ENCODE measurements around the gene RUBCNL. TPM values are rescaled to one million over a fixed set of nuclear protein-coding genes. Genes with fewer than 3 reads are reported as not detected.

RUBCNL gene
- total RNA-seq, 1 experiment from 2014 or later, result 0.42 TPM

DNA sequence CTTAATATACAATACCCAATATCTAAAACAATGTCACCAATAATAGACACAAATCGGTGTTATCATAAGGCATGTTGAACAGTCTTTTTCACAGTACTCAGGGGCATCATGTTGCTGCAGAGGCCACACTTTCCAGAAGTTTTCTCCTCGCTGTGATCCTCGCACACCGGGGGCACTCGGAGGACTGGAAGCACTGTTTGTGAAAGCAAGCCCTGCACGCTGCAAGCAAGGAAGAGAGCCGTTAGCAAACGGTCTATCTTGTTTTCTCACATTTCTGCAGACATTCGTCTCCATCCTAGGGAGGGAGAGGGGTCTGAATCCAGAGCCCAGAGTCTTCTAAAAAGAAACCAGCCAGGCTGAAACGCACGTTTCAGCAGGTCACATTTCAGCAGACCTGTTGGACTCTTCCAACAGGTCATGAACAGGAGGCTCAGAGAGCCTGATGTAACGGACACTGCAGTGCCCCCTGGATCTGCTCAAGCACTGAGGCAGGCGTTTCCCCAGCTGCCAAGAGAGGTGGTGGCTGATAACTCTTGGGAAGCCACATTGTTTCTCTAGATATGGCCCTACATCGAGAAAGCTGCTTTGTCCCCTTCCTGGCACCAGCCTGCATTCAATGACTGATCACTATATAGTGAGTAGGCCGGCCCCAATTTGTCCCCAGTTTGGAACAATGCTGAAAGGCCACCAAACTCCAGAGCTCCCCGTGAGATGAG is 43.6 kb downstream of the RUBCNL start:
- POLR2A ChIA-PET, result no interaction called here
- CTCF ChIA-PET, result no interaction called here
- Histone ChIP-seq H3K9me2 (ENCODE audit: insufficient read depth) (no peaks in the 10 kb centered on the region), H3K27me3 (ENCODE audit: insufficient read depth, low read length) (no peaks in the 10 kb centered on the region), H2AFZ (ENCODE audit: low read depth, low read length, poor library complexity, severe bottlenecking) (no peak overlapping the region), H3K36me3 (ENCODE audit: control insufficient read depth in 1 of 2, insufficient read depth in 2 of 2, low read length in 2 of 2) (no peaks in the 10 kb centered on the region), H4K20me1 (ENCODE audit: insufficient read depth) (no peaks in the 10 kb centered on the region), H3K27ac (ENCODE audit: low read depth, low read length) (no peak overlapping the region), H3K9me3 (ENCODE audit: control insufficient read depth in 1 of 2, insufficient read depth in 1 of 2, low read depth in 1 of 2, low read length in 2 of 2) (no peaks in the 10 kb centered on the region), H3K79me2 (ENCODE audit: insufficient read depth, low read length) (no peaks in the 10 kb centered on the region), H3K4me1 (ENCODE audit: control insufficient read depth in 1 of 2, insufficient read depth in 2 of 2, low read length in 2 of 2) (no peaks in the 10 kb centered on the region), H3K9ac (ENCODE audit: low read length) (no peak overlapping the region), H3K4me3 (replicated peaks in 1 of 2; ENCODE audit: low read depth in 1 of 2, low read length in 2 of 2) (no peak overlapping the region), H3K4me2 (ENCODE audit: low read length) (no peak overlapping the region)
- no peak for ATAC-seq
- TF ChIP-seq, protein P1, sequence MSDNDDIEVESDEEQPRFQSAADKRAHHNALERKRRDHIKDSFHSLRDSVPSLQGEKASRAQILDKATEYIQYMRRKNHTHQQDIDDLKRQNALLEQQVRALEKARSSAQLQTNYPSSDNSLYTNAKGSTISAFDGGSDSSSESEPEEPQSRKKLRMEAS (IDR thresholded peaks at IDR 0.05), result no peak
- TF ChIP-seq EZH2phosphoT487 (IDR thresholded peaks at IDR 0.05; ENCODE audit: borderline replicate concordance), result no peak
- TF ChIP-seq SIN3A (IDR thresholded peaks at IDR 0.05; ENCODE audit: low read depth), result no peak
- no peak for TF ChIP-seq CBX3 (IDR thresholded peaks at IDR 0.05; ENCODE audit: low read depth)
- no peak for TF ChIP-seq SRF (IDR thresholded peaks at IDR 0.05; ENCODE audit: low read depth)
- TF ChIP-seq, protein P2, sequence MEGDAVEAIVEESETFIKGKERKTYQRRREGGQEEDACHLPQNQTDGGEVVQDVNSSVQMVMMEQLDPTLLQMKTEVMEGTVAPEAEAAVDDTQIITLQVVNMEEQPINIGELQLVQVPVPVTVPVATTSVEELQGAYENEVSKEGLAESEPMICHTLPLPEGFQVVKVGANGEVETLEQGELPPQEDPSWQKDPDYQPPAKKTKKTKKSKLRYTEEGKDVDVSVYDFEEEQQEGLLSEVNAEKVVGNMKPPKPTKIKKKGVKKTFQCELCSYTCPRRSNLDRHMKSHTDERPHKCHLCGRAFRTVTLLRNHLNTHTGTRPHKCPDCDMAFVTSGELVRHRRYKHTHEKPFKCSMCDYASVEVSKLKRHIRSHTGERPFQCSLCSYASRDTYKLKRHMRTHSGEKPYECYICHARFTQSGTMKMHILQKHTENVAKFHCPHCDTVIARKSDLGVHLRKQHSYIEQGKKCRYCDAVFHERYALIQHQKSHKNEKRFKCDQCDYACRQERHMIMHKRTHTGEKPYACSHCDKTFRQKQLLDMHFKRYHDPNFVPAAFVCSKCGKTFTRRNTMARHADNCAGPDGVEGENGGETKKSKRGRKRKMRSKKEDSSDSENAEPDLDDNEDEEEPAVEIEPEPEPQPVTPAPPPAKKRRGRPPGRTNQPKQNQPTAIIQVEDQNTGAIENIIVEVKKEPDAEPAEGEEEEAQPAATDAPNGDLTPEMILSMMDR (IDR thresholded peaks at IDR 0.05 in 2 of 3, conservative IDR thresholded peaks at IDR 0.05 in 1 of 3; ENCODE audit: borderline replicate concordance in 1 of 3, insufficient read depth in 1 of 3, low read depth in 2 of 3, low read length in 2 of 3), result no peak
- TF ChIP-seq EZH2 (IDR thresholded peaks at IDR 0.05), result no peak
- TF ChIP-seq POLR2AphosphoS5 (IDR thresholded peaks at IDR 0.05; ENCODE audit: low read depth, low read length), result no peak
- no peak for TF ChIP-seq ELF1 (IDR thresholded peaks at IDR 0.05; ENCODE audit: borderline replicate concordance, low read depth)
- no peak for TF ChIP-seq SP1 (IDR thresholded peaks at IDR 0.05; ENCODE audit: low read depth)
- TF ChIP-seq, protein P3, sequence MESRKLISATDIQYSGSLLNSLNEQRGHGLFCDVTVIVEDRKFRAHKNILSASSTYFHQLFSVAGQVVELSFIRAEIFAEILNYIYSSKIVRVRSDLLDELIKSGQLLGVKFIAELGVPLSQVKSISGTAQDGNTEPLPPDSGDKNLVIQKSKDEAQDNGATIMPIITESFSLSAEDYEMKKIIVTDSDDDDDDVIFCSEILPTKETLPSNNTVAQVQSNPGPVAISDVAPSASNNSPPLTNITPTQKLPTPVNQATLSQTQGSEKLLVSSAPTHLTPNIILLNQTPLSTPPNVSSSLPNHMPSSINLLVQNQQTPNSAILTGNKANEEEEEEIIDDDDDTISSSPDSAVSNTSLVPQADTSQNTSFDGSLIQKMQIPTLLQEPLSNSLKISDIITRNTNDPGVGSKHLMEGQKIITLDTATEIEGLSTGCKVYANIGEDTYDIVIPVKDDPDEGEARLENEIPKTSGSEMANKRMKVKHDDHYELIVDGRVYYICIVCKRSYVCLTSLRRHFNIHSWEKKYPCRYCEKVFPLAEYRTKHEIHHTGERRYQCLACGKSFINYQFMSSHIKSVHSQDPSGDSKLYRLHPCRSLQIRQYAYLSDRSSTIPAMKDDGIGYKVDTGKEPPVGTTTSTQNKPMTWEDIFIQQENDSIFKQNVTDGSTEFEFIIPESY (IDR thresholded peaks at IDR 0.05; ENCODE audit: extremely low read depth, insufficient replicate concordance, low read length), result no peak
- TF ChIP-seq, protein P4, sequence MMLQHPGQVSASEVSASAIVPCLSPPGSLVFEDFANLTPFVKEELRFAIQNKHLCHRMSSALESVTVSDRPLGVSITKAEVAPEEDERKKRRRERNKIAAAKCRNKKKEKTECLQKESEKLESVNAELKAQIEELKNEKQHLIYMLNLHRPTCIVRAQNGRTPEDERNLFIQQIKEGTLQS (IDR thresholded peaks at IDR 0.05), result no peak
- TF ChIP-seq ZNF274 (IDR thresholded peaks at IDR 0.05; ENCODE audit: low read depth, low read length), result no peak
- TF ChIP-seq POLR2A (IDR thresholded peaks at IDR 0.05; ENCODE audit: borderline replicate concordance, extremely low read depth, insufficient read depth, insufficient read length), result no peak
- no peak for TF ChIP-seq FOSL1 (IDR thresholded peaks at IDR 0.05; ENCODE audit: low read depth)
- TF ChIP-seq JUND (IDR thresholded peaks at IDR 0.05), result no peak
- TF ChIP-seq ZFX (IDR thresholded peaks at IDR 0.05), result no peak
- no peak for TF ChIP-seq RAD21 (IDR thresholded peaks at IDR 0.05; ENCODE audit: low read depth)
- DNase-seq (ENCODE audit: low read depth, low spot score), result no peak
- intact Hi-C loops (cut with micrococcal nuclease), result no loop called here
- RAD21 ChIA-PET (ENCODE audit: low non-redundant PET in 1 of 2, low total read pairs in 2 of 2, uncharacterized antibody in 2 of 2, unreplicated experiment in 2 of 2), result no interaction called here
- BruUV-seq (replicated peaks), result no TSS peak
